HUES48 (cell line): Measurements from ENCODE around the gene KLHL4.
A peak's percentile ranks its signal among the peaks of the same experiment; 100 is the strongest.
"Not testable (repeated sequence)": the region's sequence is repeated elsewhere in the genome, so short reads cannot be mapped to it uniquely, and the experiment has no call there.

Experiments
- H3K27ac ChIP-seq: one replicate; pipeline ENCODE4 v1.7.0; 2013; ENCODE audit warnings: low read depth, low read length, inconsistent platforms
- H3K27me3 ChIP-seq: 2 replicates; pipeline ENCODE4 v1.6.1; 2013; ENCODE audit warnings: mild to moderate bottlenecking, low read length; ENCODE audit not compliant: control insufficient read depth, insufficient read depth
- H3K36me3 ChIP-seq: 2 replicates; pipeline ENCODE4 v1.6.1; 2013; ENCODE audit warnings: low read length; ENCODE audit not compliant: control insufficient read depth, insufficient read depth
- H3K4me1 ChIP-seq: 2 replicates; pipeline ENCODE4 v1.6.1; 2013; ENCODE audit warnings: mild to moderate bottlenecking, low read length; ENCODE audit not compliant: control insufficient read depth, insufficient read depth
- H3K4me3 ChIP-seq: 2 replicates; pipeline ENCODE4 v1.5.1; 2013; ENCODE audit warnings: mild to moderate bottlenecking, low read depth, low read length
- H3K9ac ChIP-seq: 2 replicates; pipeline ENCODE4 v1.6.1; 2013; ENCODE audit warnings: mild to moderate bottlenecking, low read depth, low read length, moderate library complexity
- H3K9me3 ChIP-seq: 2 replicates; pipeline ENCODE4 v1.6.1; 2013; ENCODE audit warnings: low read length; ENCODE audit not compliant: control insufficient read depth, insufficient read depth

KLHL4 gene

GRCh38 chrX:87661761-87662160 lies 144.2 kb downstream of the KLHL4 start:
- Histone ChIP-seq H3K27ac (no peak overlapping the region), H3K36me3 (no peaks in the 10 kb centered on the region), H3K4me3 (no peak overlapping the region), H3K4me1 (peaks cover 7% of the 10 kb centered on the region), H3K9me3 (no peaks in the 10 kb centered on the region), H3K9ac (no peak overlapping the region), H3K27me3 (no peaks in the 10 kb centered on the region; the same call in 1 of the 2 replicates)

- no peaks in the 10 kb centered on the region; the same call in 1 of the 2 replicates for H3K27me3 ChIP-seq
- H3K9me3 ChIP-seq: no peaks in the 10 kb centered on the region
- H3K36me3 ChIP-seq: no peaks in the 10 kb centered on the region
- H3K4me1 ChIP-seq: peaks cover 7% of the 10 kb centered on the region
- no peak overlapping the region for H3K27ac ChIP-seq
- H3K4me3 ChIP-seq: no peak overlapping the region
- no peak overlapping the region for H3K9ac ChIP-seq
Measured at GRCh38 chrX:87663421-87663820, 145.8 kb downstream of the KLHL4 start.

- H3K9me3 ChIP-seq: no peaks in the 10 kb centered on the region
- peaks cover 7% of the 10 kb centered on the region for H3K4me1 ChIP-seq
- no peak overlapping the region for H3K4me3 ChIP-seq
- no peaks in the 10 kb centered on the region for H3K36me3 ChIP-seq
- no peak overlapping the region for H3K9ac ChIP-seq
- no peaks in the 10 kb centered on the region; the same call in 1 of the 2 replicates for H3K27me3 ChIP-seq
- H3K27ac ChIP-seq: no peak overlapping the region
Measured at GRCh38 chrX:87664381-87664780, 146.8 kb downstream of the KLHL4 start.

DNA sequence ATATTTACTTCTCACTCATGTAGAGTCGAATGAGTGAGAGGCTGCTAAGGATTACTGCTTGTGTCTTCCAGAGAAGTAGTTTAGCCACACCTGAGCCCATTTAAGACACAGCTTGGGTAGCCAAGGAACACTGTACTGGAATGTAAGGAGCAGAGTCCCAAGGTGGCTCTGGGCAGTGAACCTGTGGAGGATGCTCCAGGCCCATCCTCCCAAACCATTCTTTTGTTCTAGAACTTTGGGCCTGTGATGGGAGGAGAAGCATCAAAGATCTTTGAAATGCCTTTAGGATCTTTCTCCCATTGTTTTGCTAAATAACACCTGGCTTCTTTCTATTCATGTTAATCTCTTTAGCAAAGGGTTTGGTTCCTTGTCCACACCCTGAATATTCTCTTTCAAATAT lies 162.2 kb downstream of the KLHL4 start:
- H3K27me3 ChIP-seq: no peaks in the 10 kb centered on the region
- 0 out of 2 replicates have a peak overlapping the region, but pooled peaks have one; percentile 60 for H3K9ac ChIP-seq
- peaks cover 33% of the 10 kb centered on the region for H3K4me1 ChIP-seq
- no peaks in the 10 kb centered on the region for H3K36me3 ChIP-seq
- peak overlapping the region; percentile 64 for H3K27ac ChIP-seq
- peak overlapping the region; percentile 68 for H3K4me3 ChIP-seq
- no peaks in the 10 kb centered on the region for H3K9me3 ChIP-seq

DNA sequence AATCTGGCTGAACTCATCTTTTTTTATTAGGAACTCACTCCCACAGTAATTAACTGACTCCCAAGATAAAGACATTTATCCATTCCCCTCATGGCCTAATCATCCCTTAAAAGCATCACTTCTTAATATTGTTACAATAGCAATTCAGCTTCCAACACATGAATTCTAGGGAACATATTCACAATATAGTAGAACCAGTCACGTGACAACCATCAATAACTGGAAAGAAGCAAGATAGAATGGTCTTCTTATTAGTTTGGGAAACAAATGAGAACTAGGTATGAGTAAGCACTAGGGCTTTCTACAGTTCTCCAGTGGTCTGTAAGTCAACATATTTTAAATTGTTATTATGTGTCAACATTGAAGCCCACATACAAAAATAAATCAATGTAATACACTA lies 170.1 kb downstream of the KLHL4 start:
- Histone ChIP-seq H3K27ac (no peak overlapping the region), H3K27me3 (no peaks in the 10 kb centered on the region), H3K36me3 (peaks cover 5% of the 10 kb centered on the region; the same call in 1 of the 2 replicates), H3K4me3 (peak overlapping the region; percentile 4; the same call in 1 of the 2 replicates), H3K9me3 (no peaks in the 10 kb centered on the region), H3K9ac (peak overlapping the region; percentile 50), H3K4me1 (peaks cover 13% of the 10 kb centered on the region)

DNA sequence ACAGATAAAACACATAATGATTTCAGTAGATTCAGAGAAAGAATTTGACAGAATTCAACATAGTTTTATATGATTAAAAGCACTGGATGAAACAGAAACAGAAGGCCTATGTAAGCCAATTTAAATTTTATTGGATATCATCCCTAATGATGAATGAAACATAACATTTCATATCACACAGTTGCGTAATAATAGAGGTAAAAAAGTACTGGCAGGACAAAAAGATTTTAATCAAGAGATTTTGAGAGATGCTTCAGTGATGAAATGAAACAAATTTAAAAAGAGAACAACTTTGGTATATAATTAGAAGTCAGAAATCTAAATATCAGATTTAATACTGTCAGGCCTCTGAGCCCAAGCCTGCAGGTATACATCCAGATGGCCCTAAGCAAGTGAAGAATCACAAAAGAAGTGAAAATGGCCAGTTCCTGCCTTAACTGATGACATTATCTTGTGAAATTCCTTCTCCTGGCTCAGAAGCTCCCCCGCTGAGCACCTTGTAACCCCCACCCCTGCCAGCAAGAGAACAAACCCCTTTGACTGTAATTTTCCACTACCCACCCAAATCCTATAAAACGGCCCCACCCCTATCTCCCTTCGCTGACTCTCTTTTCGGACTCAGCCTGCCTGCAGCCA lies 170.6 kb downstream of the KLHL4 start:
- not testable (repeated sequence) for H3K9me3 ChIP-seq, H3K27me3 ChIP-seq, H3K4me3 ChIP-seq, H3K27ac ChIP-seq, H3K36me3 ChIP-seq
- Histone ChIP-seq H3K4me1 (peaks cover 13% of the 10 kb centered on the region), H3K9ac (peak overlapping the region; percentile 50)

DNA sequence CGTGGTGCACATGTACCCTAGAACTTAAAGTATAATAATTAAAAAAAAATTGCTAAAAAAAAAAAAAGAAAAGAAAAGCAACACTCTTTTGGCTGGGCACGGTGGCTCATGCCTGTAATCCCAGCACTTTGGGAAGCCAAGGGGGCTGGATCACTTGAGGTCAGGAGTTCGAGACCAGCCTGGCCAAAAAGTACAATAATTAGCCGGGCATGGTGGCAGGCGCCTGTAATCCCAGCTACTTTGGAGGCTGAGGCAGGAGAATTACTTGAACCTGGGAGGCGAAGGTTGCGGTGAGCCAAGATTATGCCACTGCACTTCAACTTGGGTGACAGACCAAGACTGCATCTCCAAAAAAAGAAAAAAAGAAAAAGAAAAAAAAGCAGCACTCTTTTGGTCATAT lies 171.6 kb downstream of the KLHL4 start:
- H3K4me1 ChIP-seq: peaks cover 13% of the 10 kb centered on the region
- H3K9ac ChIP-seq: not testable (repeated sequence)

DNA sequence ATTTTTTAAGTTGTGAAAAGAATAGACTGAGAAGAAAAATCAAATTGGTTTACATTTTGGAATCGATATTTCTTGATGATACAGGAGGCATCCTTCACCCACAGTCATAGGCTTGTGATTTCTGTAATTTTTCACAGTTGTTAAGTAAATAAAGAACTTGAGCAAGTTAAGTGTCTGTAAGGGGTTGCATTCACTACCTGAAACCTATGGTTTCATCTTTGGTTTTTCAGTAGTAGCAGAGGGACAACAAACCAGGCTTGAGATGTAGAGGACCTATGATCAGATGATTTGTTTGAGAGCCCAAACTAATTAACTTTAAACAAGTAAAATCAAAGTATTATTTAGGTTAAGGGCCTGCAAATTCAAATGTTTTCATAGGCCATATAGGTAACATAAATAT lies 175.6 kb downstream of the KLHL4 start:
- H3K27ac ChIP-seq: no peak overlapping the region
- no peak overlapping the region for H3K4me3 ChIP-seq
- H3K36me3 ChIP-seq: no peaks in the 10 kb centered on the region
- peaks cover 5% of the 10 kb centered on the region for H3K4me1 ChIP-seq
- no peaks in the 10 kb centered on the region for H3K9me3 ChIP-seq
- no peaks in the 10 kb centered on the region for H3K27me3 ChIP-seq
- no peak overlapping the region for H3K9ac ChIP-seq

More for the DNA sequence above, 171.6 kb downstream of the KLHL4 start:
- not testable (repeated sequence) for H3K4me3 ChIP-seq, H3K36me3 ChIP-seq, H3K27ac ChIP-seq, H3K9me3 ChIP-seq, H3K27me3 ChIP-seq

GRCh38 chrX:87697409-87697808 lies 179.8 kb downstream of the KLHL4 start:
- H3K4me1 ChIP-seq: no peaks in the 10 kb centered on the region
- H3K9ac ChIP-seq: no peak overlapping the region
- no peak overlapping the region for H3K27ac ChIP-seq
- H3K27me3 ChIP-seq: no peaks in the 10 kb centered on the region
- H3K36me3 ChIP-seq: no peaks in the 10 kb centered on the region
- H3K9me3 ChIP-seq: no peaks in the 10 kb centered on the region
- H3K4me3 ChIP-seq: no peak overlapping the region

DNA sequence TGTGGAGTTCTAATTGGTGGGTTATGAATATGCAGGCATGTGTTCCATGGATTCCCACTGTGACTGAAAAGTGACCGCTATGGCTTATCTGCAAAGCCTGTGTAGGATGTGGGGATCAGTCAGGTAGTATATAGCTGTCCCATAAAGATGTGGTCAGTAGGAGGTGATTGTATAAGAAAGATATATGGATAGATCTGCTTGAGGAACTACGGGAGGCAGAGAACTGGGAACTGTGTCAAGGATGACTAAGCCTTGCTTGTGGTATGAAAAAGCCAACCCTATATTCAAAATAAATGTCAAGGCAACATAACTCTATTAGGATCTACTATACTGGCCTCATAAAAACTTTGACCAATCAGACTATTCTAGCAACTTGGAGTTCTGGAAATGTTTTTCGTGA lies 185.2 kb downstream of the KLHL4 start:
- Histone ChIP-seq H3K9ac (no peak overlapping the region), H3K9me3 (peaks cover under 1% of the 10 kb centered on the region; the same call in 1 of the 2 replicates), H3K27me3 (no peaks in the 10 kb centered on the region), H3K27ac (no peak overlapping the region), H3K36me3 (no peaks in the 10 kb centered on the region), H3K4me1 (no peaks in the 10 kb centered on the region), H3K4me3 (no peak overlapping the region)

GRCh38 chrX:87703469-87703868 lies 185.9 kb downstream of the KLHL4 start:
- not testable (repeated sequence) for H3K27me3 ChIP-seq, H3K4me1 ChIP-seq, H3K27ac ChIP-seq, H3K4me3 ChIP-seq, H3K9me3 ChIP-seq, H3K9ac ChIP-seq, H3K36me3 ChIP-seq
